ENCODE measurements around the gene OTULINL. TPM values are rescaled to one million over a fixed set of nuclear protein-coding genes. Genes with fewer than 3 reads are reported as not detected.

Gene OTULINL
- total RNA-seq, 6 experiments from 2014 or later, result 0.66 to 1.7 (median 1.2) TPM

GRCh38 chr5:14561741-14562140 lies 19.9 kb upstream of the OTULINL start:
- Histone ChIP-seq H3K4me3 (no peak overlapping the region), H3K27ac (no peak overlapping the region), H3K4me1 (no peaks in the 10 kb centered on the region), H3K9me3 (no peaks in the 10 kb centered on the region), H3K27me3 (no peaks in the 10 kb centered on the region), H3K36me3 (no peaks in the 10 kb centered on the region)
- TF ChIP-seq CTCF (IDR thresholded peaks at IDR 0.05) (no peak), POLR2A (IDR thresholded peaks at IDR 0.05) (no peak)
- ATAC-seq (no peak), DNase-seq (no peak)
- intact Hi-C loops (cut with DNase I), result no loop called here
- 71% methylated on average over 1 of the region's 3 CpGs for WGBS (ENCODE audit: insufficient coverage, low coverage, low lambda C conversion rate, missing lambda C conversion rate)

GRCh38 chr5:14568333-14568732 lies 13.3 kb upstream of the OTULINL start:
- ATAC-seq (no peak), DNase-seq (no peak)
- no peaks in the 10 kb centered on the region for H3K36me3 ChIP-seq
- no peaks in the 10 kb centered on the region for H3K4me1 ChIP-seq
- no peak overlapping the region for H3K27ac ChIP-seq
- H3K9me3 ChIP-seq, result no peaks in the 10 kb centered on the region
- no peak for TF ChIP-seq POLR2A (IDR thresholded peaks at IDR 0.05)
- TF ChIP-seq CTCF (IDR thresholded peaks at IDR 0.05), result no peak
- H3K27me3 ChIP-seq, result no peaks in the 10 kb centered on the region
- WGBS (ENCODE audit: insufficient coverage, low coverage, low lambda C conversion rate, missing lambda C conversion rate), result 43% methylated on average over 1 of the region's 1 CpG
- intact Hi-C loops (cut with DNase I), result no loop called here
- no peak overlapping the region for H3K4me3 ChIP-seq

GRCh38 chr5:14569948-14570691 lies 11.5 kb upstream of the OTULINL start:
- Histone ChIP-seq H3K36me3 (no peaks in the 10 kb centered on the region), H3K4me1 (no peaks in the 10 kb centered on the region), H3K9me3 (no peaks in the 10 kb centered on the region), H3K27me3 (no peaks in the 10 kb centered on the region), H3K27ac (no peak overlapping the region), H3K4me3 (no peak overlapping the region)
- WGBS (ENCODE audit: insufficient coverage, low coverage, low lambda C conversion rate, missing lambda C conversion rate), result 34% methylated on average over 4 of the region's 4 CpGs
- ATAC-seq, result peak in 2 of 4 donors; percentile 79 to 89
- intact Hi-C loops (cut with DNase I), result no loop called here
- TF ChIP-seq CTCF (IDR thresholded peaks at IDR 0.05) (no peak), POLR2A (IDR thresholded peaks at IDR 0.05) (no peak)
- no peak for DNase-seq

- Histone ChIP-seq H3K27me3 (no peaks in the 10 kb centered on the region), H3K4me1 (no peaks in the 10 kb centered on the region), H3K36me3 (no peaks in the 10 kb centered on the region), H3K9me3 (no peaks in the 10 kb centered on the region), H3K27ac (no peak overlapping the region), H3K4me3 (no peak overlapping the region)
- TF ChIP-seq POLR2A (IDR thresholded peaks at IDR 0.05) (no peak), CTCF (IDR thresholded peaks at IDR 0.05) (no peak)
- ATAC-seq (no peak), DNase-seq (no peak)
- WGBS (ENCODE audit: insufficient coverage, low coverage, low lambda C conversion rate, missing lambda C conversion rate), result 92% methylated on average over 1 of the region's 1 CpG
- intact Hi-C loops (cut with DNase I), result no loop called here
Measured at GRCh38 chr5:14571901-14572300, 9.7 kb upstream of the OTULINL start.

Measured in right lobe of liver (tissue), 6 donors.